Thyroid gland (tissue), 4 donors: ENCODE data around the gene LRRC7. TPM values are rescaled to one million over a fixed set of nuclear protein-coding genes. Genes with fewer than 3 reads are reported as not detected.

Source experiments
- DNase-seq, 2 donors: peaks; one replicate each; pipeline ENCODE4 v3.0.0-alpha.2; 2019
- H3K27ac ChIP-seq, 3 donors: fragments of 200-600 bp; sonication (generic); 1 replicate in 2 of 3; 2 replicates in 1 of 3; pipeline ENCODE4 v1.5.1; 2016 to 2019; ENCODE audit warnings: mild to moderate bottlenecking in 1 of 3, moderate library complexity in 1 of 3
- H3K27me3 ChIP-seq: fragments of 200-600 bp; sonication (generic); one replicate; pipeline ENCODE4 v1.5.1; 2019
- H3K36me3 ChIP-seq, 2 donors: fragments of 200-600 bp; sonication (generic); one replicate each; pipeline ENCODE4 v1.5.1; 2016 to 2019
- H3K4me1 ChIP-seq, 2 donors: fragments of 200-600 bp; sonication (generic); one replicate each; pipeline ENCODE4 v1.5.1; 2017 to 2019
- H3K4me3 ChIP-seq, 3 donors: fragments of 200-600 bp; sonication (generic); replicated peaks in 1 of 3; 1 replicate in 2 of 3; 2 replicates in 1 of 3; pipeline ENCODE4 v1.5.1; 2016; ENCODE audit warnings: mild to moderate bottlenecking in 1 of 3
- H3K9me3 ChIP-seq: fragments of 200-600 bp; sonication (generic); one replicate; pipeline ENCODE4 v1.5.1; 2017
- CTCF ChIP-seq, 6 experiments: fragments of 200-600 bp in 3 of 6; fragments of 450-650 bp in 3 of 6; sonication (generic) in 3 of 6; IDR thresholded peaks; one replicate each; pipeline ENCODE4 v1.5.1; 2016 to 2019; ENCODE audit warnings: antibody characterized with exemption in 6 of 6, mild to moderate bottlenecking in 2 of 6, inconsistent platforms in 1 of 6, moderate library complexity in 1 of 6
- POLR2A ChIP-seq, 2 donors: fragments of 450-650 bp; IDR thresholded peaks; one replicate each; pipeline ENCODE4 v1.6.1; 2017; ENCODE audit warnings: antibody characterized with exemption in 2 of 2, mild to moderate bottlenecking in 2 of 2, moderate library complexity in 1 of 2
- WGBS, 2 donors: methylation state at CpG; one replicate each; pipeline ENCODE4 v1.1.5; 2017; 5-methylcytosine and 5-hydroxymethylcytosine counted together
- intact Hi-C: fragments of 100-400 bp; cut with DNase I; formaldehyde crosslinking; loops from one replicate; pipeline ENCODE4 v1.15.1; 2023
- total RNA-seq, 4 donors: library from RNA; depleted of rRNA; stranded (reverse); fragments of >200 nt; gene quantifications; one replicate each; pipeline ENCODE4 v1.2.3, GENCODE V29; 2016

LRRC7 gene
- total RNA-seq, 4 donors from 2014 or later = 7.9 to 31.7 (median 18.7) TPM

GRCh38 chr1:69700770-69701169 lies 133.0 kb downstream of the LRRC7 start:
- WGBS, 2 donors = 69 to 72% methylated on average over 2 of the region's 2 CpGs

GRCh38 chr1:69702085-69702484 lies 134.4 kb downstream of the LRRC7 start:
- Histone ChIP-seq H3K36me3 (no peaks in the 10 kb centered on the region), H3K27me3 (no peaks in the 10 kb centered on the region), H3K27ac (no peak overlapping the region), H3K4me1 (no peaks in the 10 kb centered on the region), H3K9me3 (no peaks in the 10 kb centered on the region), H3K4me3 (no peak overlapping the region)
- 72 to 81% methylated on average over 4 of the region's 4 CpGs for WGBS, 2 donors
- no peak for DNase-seq
- no peak for TF ChIP-seq POLR2A (IDR thresholded peaks at IDR 0.05)
- no peak for TF ChIP-seq CTCF (IDR thresholded peaks at IDR 0.05)
- intact Hi-C loops = no loop called here

More at GRCh38 chr1:69700770-69701169, 133.0 kb downstream of the LRRC7 start:
- no peak for TF ChIP-seq POLR2A (IDR thresholded peaks at IDR 0.05)
- TF ChIP-seq CTCF (IDR thresholded peaks at IDR 0.05) = peak in 2 of 6 experiments; percentile 22 to 26
- Histone ChIP-seq H3K27me3 (no peaks in the 10 kb centered on the region), H3K9me3 (no peaks in the 10 kb centered on the region), H3K4me3 (no peak overlapping the region), H3K4me1 (no peaks in the 10 kb centered on the region), H3K36me3 (no peaks in the 10 kb centered on the region), H3K27ac (no peak overlapping the region)
- DNase-seq = peak; percentile 26 to 34
- intact Hi-C loops = no loop called here

GRCh38 chr1:69706473-69706872 lies 138.8 kb downstream of the LRRC7 start:
- no peak for DNase-seq
- H3K27me3 ChIP-seq = no peaks in the 10 kb centered on the region
- no peak overlapping the region for H3K4me3 ChIP-seq
- H3K27ac ChIP-seq = no peak overlapping the region
- 80 to 85% methylated on average over 1 of the region's 1 CpG for WGBS, 2 donors
- TF ChIP-seq CTCF (IDR thresholded peaks at IDR 0.05) (no peak), POLR2A (IDR thresholded peaks at IDR 0.05) (no peak)
- no peaks in the 10 kb centered on the region for H3K9me3 ChIP-seq
- intact Hi-C loops = no loop called here
- H3K36me3 ChIP-seq = no peaks in the 10 kb centered on the region
- peaks cover 11 to 27% of the 10 kb centered on the region in 2 donors for H3K4me1 ChIP-seq

GRCh38 chr1:69707103-69707502 lies 139.4 kb downstream of the LRRC7 start:
- no peaks in the 10 kb centered on the region for H3K36me3 ChIP-seq
- intact Hi-C loops = no loop called here
- H3K4me1 ChIP-seq = peaks cover 11 to 27% of the 10 kb centered on the region in 2 donors
- TF ChIP-seq CTCF (IDR thresholded peaks at IDR 0.05) (no peak), POLR2A (IDR thresholded peaks at IDR 0.05) (no peak)
- no peaks in the 10 kb centered on the region for H3K27me3 ChIP-seq
- no peaks in the 10 kb centered on the region for H3K9me3 ChIP-seq
- DNase-seq = no peak
- H3K4me3 ChIP-seq = no peak overlapping the region
- H3K27ac ChIP-seq = no peak overlapping the region
- WGBS, 2 donors = 96 to 98% methylated on average over 4 of the region's 4 CpGs

- H3K27ac ChIP-seq = peak overlapping the region in 1 of 3 donors; percentile 70
- no peak for DNase-seq
- H3K4me1 ChIP-seq = peaks cover 11 to 27% of the 10 kb centered on the region in 2 donors
- intact Hi-C loops = no loop called here
- H3K4me3 ChIP-seq = no peak overlapping the region
- H3K9me3 ChIP-seq = no peaks in the 10 kb centered on the region
- TF ChIP-seq POLR2A (IDR thresholded peaks at IDR 0.05) = no peak
- no peak for TF ChIP-seq CTCF (IDR thresholded peaks at IDR 0.05)
- 49 to 63% methylated on average over 4 of the region's 4 CpGs for WGBS, 2 donors
- no peaks in the 10 kb centered on the region for H3K27me3 ChIP-seq
- no peaks in the 10 kb centered on the region for H3K36me3 ChIP-seq
These were observed 142.9 kb downstream of the LRRC7 start for GRCh38 chr1:69710484-69711189.
